ENCODE data around the gene DOK7.

GRCh38 chr4:3461515-3462291 lies 1.4 kb upstream of the DOK7 start:
- no peak for TF ChIP-seq POLR2A (IDR thresholded peaks at IDR 0.05)
- TF ChIP-seq, protein P1, sequence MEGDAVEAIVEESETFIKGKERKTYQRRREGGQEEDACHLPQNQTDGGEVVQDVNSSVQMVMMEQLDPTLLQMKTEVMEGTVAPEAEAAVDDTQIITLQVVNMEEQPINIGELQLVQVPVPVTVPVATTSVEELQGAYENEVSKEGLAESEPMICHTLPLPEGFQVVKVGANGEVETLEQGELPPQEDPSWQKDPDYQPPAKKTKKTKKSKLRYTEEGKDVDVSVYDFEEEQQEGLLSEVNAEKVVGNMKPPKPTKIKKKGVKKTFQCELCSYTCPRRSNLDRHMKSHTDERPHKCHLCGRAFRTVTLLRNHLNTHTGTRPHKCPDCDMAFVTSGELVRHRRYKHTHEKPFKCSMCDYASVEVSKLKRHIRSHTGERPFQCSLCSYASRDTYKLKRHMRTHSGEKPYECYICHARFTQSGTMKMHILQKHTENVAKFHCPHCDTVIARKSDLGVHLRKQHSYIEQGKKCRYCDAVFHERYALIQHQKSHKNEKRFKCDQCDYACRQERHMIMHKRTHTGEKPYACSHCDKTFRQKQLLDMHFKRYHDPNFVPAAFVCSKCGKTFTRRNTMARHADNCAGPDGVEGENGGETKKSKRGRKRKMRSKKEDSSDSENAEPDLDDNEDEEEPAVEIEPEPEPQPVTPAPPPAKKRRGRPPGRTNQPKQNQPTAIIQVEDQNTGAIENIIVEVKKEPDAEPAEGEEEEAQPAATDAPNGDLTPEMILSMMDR (IDR thresholded peaks at IDR 0.05): no peak
- TF ChIP-seq EP300 (IDR thresholded peaks at IDR 0.05): no peak
